Osteocyte (in vitro differentiated cells): ENCODE results near the gene PDF. TPM values are rescaled to one million over a fixed set of nuclear protein-coding genes. Genes with fewer than 3 reads are reported as not detected.
"Not testable (repeated sequence)": the region's sequence is repeated elsewhere in the genome, so short reads cannot be mapped to it uniquely, and the experiment has no call there.

Experiments
- DNase-seq: peaks from one replicate; pipeline ENCODE4 v3.0.0; 2021; ENCODE audit warnings: mixed read lengths; ENCODE audit not compliant: unreplicated experiment; ENCODE audit errors: extremely low spot score
- H3K27ac Mint-ChIP-seq: one replicate; pipeline ENCODE4 v1.8.0; 2021; ENCODE audit warnings: mild to moderate bottlenecking, mixed read lengths; ENCODE audit not compliant: unreplicated experiment
- H3K27me3 Mint-ChIP-seq: one replicate; pipeline ENCODE4 v1.8.0; 2021; ENCODE audit warnings: mixed read lengths; ENCODE audit not compliant: unreplicated experiment
- H3K36me3 Mint-ChIP-seq: one replicate; pipeline ENCODE4 v1.8.0; 2021; ENCODE audit warnings: mixed read lengths; ENCODE audit not compliant: unreplicated experiment
- H3K4me1 Mint-ChIP-seq: one replicate; pipeline ENCODE4 v1.8.0; 2021; ENCODE audit warnings: mixed read lengths; ENCODE audit not compliant: unreplicated experiment
- H3K4me3 Mint-ChIP-seq: one replicate; pipeline ENCODE4 v1.8.0; 2021; ENCODE audit warnings: mild to moderate bottlenecking, moderate library complexity, mixed read lengths; ENCODE audit not compliant: unreplicated experiment
- H3K9me3 Mint-ChIP-seq: one replicate; pipeline ENCODE4 v1.8.0; 2021; ENCODE audit warnings: mixed read lengths; ENCODE audit not compliant: unreplicated experiment
- total RNA-seq: library from RNA; stranded (reverse); gene quantifications from 2 replicates; pipeline ENCODE4 v1.2.1, GENCODE V29; 2021
- TF ChIP-seq, protein P1 (sequence below): fragments of 200-600 bp; sonication (generic); IDR thresholded peaks from 2 replicates; pipeline ENCODE4 v1.5.0; 2021; ENCODE audit warnings: antibody characterized with exemption, mild to moderate bottlenecking, moderate library complexity

Gene PDF
- total RNA-seq, 1 donor from 2014 or later = 12.6 TPM

DNA sequence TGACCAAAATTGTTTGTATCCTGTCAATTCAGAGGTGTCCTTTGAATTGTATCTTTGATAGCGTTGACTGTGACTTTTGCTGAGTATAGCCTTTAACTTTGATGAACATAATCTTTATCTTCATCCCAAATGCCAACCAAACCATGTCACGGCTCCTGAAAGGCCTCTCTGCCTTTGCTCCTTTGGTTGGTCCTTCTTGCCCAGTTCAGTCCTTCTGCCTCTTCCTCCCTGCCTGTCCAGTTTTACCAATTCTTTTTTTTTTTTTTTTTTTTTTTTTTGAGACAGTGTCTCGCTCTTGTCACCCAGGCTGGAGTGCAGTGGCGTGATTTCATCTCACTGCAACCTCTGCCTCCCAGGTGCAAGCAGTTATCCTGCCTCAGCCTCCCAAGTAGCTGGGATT is 32.1 kb downstream of the PDF start:
- DNase-seq = no peak
- Mint-ChIP-seq H3K4me3 (no peak overlapping the region), H3K27ac (no peak overlapping the region), H3K36me3 (peaks cover 15% of the 10 kb centered on the region), H3K9me3 (no peaks in the 10 kb centered on the region), H3K27me3 (no peaks in the 10 kb centered on the region), H3K4me1 (no peaks in the 10 kb centered on the region)
- TF ChIP-seq, protein P1, sequence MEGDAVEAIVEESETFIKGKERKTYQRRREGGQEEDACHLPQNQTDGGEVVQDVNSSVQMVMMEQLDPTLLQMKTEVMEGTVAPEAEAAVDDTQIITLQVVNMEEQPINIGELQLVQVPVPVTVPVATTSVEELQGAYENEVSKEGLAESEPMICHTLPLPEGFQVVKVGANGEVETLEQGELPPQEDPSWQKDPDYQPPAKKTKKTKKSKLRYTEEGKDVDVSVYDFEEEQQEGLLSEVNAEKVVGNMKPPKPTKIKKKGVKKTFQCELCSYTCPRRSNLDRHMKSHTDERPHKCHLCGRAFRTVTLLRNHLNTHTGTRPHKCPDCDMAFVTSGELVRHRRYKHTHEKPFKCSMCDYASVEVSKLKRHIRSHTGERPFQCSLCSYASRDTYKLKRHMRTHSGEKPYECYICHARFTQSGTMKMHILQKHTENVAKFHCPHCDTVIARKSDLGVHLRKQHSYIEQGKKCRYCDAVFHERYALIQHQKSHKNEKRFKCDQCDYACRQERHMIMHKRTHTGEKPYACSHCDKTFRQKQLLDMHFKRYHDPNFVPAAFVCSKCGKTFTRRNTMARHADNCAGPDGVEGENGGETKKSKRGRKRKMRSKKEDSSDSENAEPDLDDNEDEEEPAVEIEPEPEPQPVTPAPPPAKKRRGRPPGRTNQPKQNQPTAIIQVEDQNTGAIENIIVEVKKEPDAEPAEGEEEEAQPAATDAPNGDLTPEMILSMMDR = no peak

DNA sequence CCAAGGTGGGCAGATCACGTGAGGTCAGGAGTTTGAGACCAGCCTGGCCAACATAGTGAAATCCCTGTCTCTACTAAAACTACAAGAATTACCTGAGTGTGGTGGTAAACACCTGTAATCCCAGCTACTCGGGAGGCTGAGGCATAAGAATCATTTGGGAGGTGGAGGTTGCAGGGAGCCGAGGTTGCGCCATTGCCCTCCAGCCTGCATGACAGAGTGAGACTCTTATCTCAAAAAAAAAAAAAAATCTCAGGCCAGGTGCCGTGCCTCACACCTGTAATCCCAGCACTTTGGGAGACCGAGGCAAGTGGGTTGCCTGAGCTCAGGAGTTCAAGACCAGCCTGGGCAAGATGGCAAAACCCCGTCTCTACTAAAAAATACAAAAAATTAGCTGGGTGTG is 33.6 kb downstream of the PDF start:
- DNase-seq, H3K27me3 Mint-ChIP-seq, H3K27ac Mint-ChIP-seq, H3K9me3 Mint-ChIP-seq, H3K4me1 Mint-ChIP-seq, H3K4me3 Mint-ChIP-seq: not testable (repeated sequence)
- peaks cover 14% of the 10 kb centered on the region for H3K36me3 Mint-ChIP-seq

DNA sequence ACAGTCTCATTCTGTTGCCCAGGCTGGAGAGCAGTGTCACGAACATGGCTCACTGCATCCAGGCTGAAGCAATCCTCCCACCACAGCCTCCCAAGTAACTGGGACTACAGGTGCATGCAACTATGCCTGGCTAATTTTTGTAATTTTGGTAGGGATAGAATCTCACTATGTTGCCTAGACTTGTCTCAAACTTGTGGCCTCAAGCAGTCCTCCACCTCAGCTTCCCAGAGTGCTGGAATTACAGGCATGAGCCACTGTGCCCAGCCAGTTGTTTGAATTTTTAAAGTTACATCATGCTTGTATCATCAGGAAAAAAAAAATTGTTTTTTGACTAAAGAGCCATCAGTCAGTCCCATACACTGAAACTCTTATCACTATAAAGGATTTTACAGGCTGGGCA is 36.3 kb downstream of the PDF start:
- H3K9me3 Mint-ChIP-seq = no peaks in the 10 kb centered on the region
- peak overlapping the region; percentile 20 for H3K27ac Mint-ChIP-seq
- no peaks in the 10 kb centered on the region for H3K36me3 Mint-ChIP-seq
- TF ChIP-seq, protein P1 = no peak
- H3K4me3 Mint-ChIP-seq = no peak overlapping the region
- DNase-seq = no peak
- no peaks in the 10 kb centered on the region for H3K27me3 Mint-ChIP-seq
- H3K4me1 Mint-ChIP-seq = no peaks in the 10 kb centered on the region

DNA sequence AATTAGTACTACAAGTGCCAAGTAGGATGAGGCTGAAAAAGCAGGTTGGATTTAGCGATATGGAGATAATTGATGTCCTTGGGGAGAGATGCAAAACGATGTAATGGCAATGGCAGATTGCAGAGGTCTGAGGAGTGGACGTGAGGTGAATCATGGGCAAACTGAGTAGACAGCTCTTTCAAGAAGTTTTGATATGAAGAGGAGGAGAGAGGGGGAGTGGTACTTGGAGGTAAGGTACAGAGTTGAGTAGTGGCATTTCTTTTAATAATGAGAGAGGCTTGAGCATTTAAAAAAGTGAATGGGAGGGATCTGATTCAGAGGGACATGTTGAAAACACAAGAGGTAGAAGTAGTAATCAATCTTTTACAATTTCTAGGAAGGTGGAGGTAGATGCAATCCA is 37.0 kb downstream of the PDF start:
- no peaks in the 10 kb centered on the region for H3K36me3 Mint-ChIP-seq
- no peaks in the 10 kb centered on the region for H3K4me1 Mint-ChIP-seq
- TF ChIP-seq, protein P1 = no peak
- no peak for DNase-seq
- H3K9me3 Mint-ChIP-seq = no peaks in the 10 kb centered on the region
- no peaks in the 10 kb centered on the region for H3K27me3 Mint-ChIP-seq
- no peak overlapping the region for H3K27ac Mint-ChIP-seq
- no peak overlapping the region for H3K4me3 Mint-ChIP-seq

DNA sequence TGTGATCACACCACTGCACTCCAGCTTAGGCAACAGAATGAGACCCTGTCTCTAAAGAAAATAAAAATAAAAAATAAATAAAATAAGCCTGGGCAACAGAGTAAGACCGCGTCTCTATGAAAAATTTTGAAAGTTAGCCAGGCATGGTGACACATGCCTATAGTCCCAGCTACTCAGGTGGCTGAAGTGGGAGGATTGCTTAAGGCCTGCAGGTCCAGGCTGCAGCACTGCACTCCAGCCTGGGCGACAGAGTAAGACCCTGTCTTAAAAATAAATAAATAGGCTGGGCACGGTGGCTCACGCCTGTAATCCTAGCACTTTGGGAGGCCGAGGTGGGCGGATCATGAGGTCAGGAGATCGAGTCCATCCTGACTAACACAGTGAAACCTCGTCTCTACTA is 38.7 kb downstream of the PDF start:
- not testable (repeated sequence) for H3K4me3 Mint-ChIP-seq, H3K27me3 Mint-ChIP-seq, H3K36me3 Mint-ChIP-seq, H3K27ac Mint-ChIP-seq, DNase-seq, H3K9me3 Mint-ChIP-seq, H3K4me1 Mint-ChIP-seq

DNA sequence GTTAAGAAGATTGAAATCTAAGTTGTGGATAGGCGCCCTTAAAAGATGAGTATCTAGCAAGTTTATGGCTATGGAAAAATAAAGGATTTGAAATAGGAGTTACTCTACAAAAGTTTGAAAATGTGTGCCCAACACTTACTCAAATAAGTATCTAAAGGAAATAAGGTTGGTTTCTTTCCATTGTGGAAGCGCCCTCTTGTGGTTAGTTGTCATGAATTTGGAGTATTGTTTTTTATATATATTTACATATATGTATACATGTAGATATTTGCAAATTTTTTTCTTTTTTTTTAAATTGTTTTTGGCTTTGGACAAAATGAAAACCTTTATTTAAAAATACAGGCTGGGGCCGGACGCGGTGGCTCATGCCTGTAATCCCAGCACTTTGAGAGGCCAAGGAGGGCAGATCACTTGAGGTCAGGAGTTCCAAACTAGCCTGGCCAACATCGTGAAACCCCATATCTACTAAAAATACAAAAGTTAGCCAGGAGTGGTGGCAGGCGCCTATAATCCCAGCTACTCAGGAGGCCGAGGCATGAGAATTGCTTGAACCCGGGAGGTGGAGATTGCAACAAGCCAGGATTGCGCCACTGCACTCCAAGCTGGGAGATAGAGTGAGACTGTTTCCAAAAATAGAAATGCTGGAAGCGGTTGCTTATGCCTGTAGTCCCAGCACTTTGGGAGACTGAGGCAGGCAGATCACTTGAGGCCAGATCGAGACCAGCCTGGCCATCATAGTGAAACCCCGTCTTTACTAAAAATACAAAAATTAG is 43.3 kb downstream of the PDF start:
- DNase-seq = no peak

More for the DNA sequence above, 43.3 kb downstream of the PDF start:
- no peak overlapping the region for H3K4me3 Mint-ChIP-seq
- TF ChIP-seq, protein P1 = peak; percentile 68
- H3K27me3 Mint-ChIP-seq = no peaks in the 10 kb centered on the region
- peaks cover 4% of the 10 kb centered on the region for H3K4me1 Mint-ChIP-seq
- H3K36me3 Mint-ChIP-seq = peaks cover 3% of the 10 kb centered on the region
- H3K9me3 Mint-ChIP-seq = no peaks in the 10 kb centered on the region
- peak overlapping the region; percentile 50 for H3K27ac Mint-ChIP-seq
